Measurements from ENCODE around the gene LRRTM1.

Gene LRRTM1

GRCh38 chr2:80302001-80302313 is 2.6 kb downstream of the LRRTM1 start:
- no peak for DNase-seq

GRCh38 chr2:80300954-80301353 is 3.6 kb downstream of the LRRTM1 start:
- DNase-seq, result no peak

GRCh38 chr2:80300346-80300745 is 4.2 kb downstream of the LRRTM1 start:
- DNase-seq, result no peak

GRCh38 chr2:80299661-80300060 is 4.9 kb downstream of the LRRTM1 start:
- no peak for DNase-seq

GRCh38 chr2:80298954-80299353 is 5.6 kb downstream of the LRRTM1 start:
- DNase-seq, result no peak

GRCh38 chr2:80293039-80293438 is 11.5 kb downstream of the LRRTM1 start:
- DNase-seq, result no peak

GRCh38 chr2:80292474-80292873 is 12.1 kb downstream of the LRRTM1 start:
- DNase-seq, result no peak

GRCh38 chr2:80291656-80292055 is 12.9 kb downstream of the LRRTM1 start:
- DNase-seq, result no peak

GRCh38 chr2:80288576-80288975 is 16.0 kb downstream of the LRRTM1 start:
- no peak for DNase-seq

- no peak for DNase-seq
Observed at GRCh38 chr2:80281049-80281448, 23.5 kb downstream of the LRRTM1 start.

GRCh38 chr2:80280598-80280997 is 24.0 kb downstream of the LRRTM1 start:
- no peak for DNase-seq

- no peak for DNase-seq
Observed at GRCh38 chr2:80269806-80270205, 34.7 kb downstream of the LRRTM1 start.

- DNase-seq, result no peak
Observed at GRCh38 chr2:80266231-80266630, 38.3 kb downstream of the LRRTM1 start.

GRCh38 chr2:80259292-80259691 is 45.3 kb downstream of the LRRTM1 start:
- DNase-seq, result no peak

- DNase-seq, result no peak
Observed at GRCh38 chr2:80258793-80259192, 45.8 kb downstream of the LRRTM1 start.

- no peak for DNase-seq
Observed at GRCh38 chr2:80258341-80258740, 46.2 kb downstream of the LRRTM1 start.

GRCh38 chr2:80257450-80257849 is 47.1 kb downstream of the LRRTM1 start:
- no peak for DNase-seq

- DNase-seq, result peak; percentile 50
Observed at GRCh38 chr2:80256782-80257167, 47.8 kb downstream of the LRRTM1 start.

- peak; percentile 8 for DNase-seq
Observed at GRCh38 chr2:80255918-80256781, 48.4 kb downstream of the LRRTM1 start.

GRCh38 chr2:80252294-80252986 is 52.1 kb downstream of the LRRTM1 start:
- no peak for DNase-seq
